GM06990 (cell line): ENCODE measurements around the gene NKAIN2.

Experiments used
- DNase-seq: peaks from one replicate; pipeline ENCODE4 v3.0.0-alpha.2; 2011; ENCODE audit not compliant: insufficient read length; ENCODE audit errors: extremely low read depth
- H3K27me3 ChIP-seq: replicated peaks from 2 replicates; pipeline ENCODE4 v1.6.0; 2011; ENCODE audit warnings: low read length; ENCODE audit not compliant: control insufficient read depth, insufficient read depth
- H3K36me3 ChIP-seq: 2 replicates; pipeline ENCODE4 v1.5.1; 2011; ENCODE audit warnings: low read length; ENCODE audit not compliant: control insufficient read depth, insufficient read depth
- H3K4me3 ChIP-seq: replicated peaks from 2 replicates; pipeline ENCODE4 v1.5.1; 2011; ENCODE audit warnings: low read depth, mild to moderate bottlenecking, control low read depth, low read length
- TF ChIP-seq, protein P1 (sequence below): IDR thresholded peaks from 2 replicates; pipeline ENCODE4 v1.5.1; 2011; ENCODE audit warnings: low read length, control low read depth, mild to moderate bottlenecking, inconsistent platforms; ENCODE audit not compliant: insufficient read depth, poor library complexity, severe bottlenecking

NKAIN2 gene

DNA sequence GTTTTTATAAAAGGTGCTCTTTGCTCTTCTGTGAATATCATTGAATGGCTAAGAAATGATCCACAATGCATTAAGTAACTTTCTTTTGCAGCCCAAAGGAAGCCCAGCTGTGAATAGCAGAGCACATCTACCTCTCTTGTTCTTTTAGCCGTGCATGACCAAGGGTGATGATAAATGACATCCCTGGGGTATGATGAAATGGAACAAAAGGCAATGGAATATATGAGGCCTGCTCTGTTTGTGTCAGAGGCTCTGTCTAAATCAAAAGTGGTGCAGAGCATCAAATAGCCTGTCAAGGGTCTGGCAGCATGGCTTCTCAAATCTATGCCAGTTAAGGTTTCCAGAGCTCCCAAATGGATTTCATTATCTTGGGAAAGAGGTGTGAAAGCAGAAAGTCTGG, 796.0 kb downstream of the NKAIN2 start:
- TF ChIP-seq, protein P1, sequence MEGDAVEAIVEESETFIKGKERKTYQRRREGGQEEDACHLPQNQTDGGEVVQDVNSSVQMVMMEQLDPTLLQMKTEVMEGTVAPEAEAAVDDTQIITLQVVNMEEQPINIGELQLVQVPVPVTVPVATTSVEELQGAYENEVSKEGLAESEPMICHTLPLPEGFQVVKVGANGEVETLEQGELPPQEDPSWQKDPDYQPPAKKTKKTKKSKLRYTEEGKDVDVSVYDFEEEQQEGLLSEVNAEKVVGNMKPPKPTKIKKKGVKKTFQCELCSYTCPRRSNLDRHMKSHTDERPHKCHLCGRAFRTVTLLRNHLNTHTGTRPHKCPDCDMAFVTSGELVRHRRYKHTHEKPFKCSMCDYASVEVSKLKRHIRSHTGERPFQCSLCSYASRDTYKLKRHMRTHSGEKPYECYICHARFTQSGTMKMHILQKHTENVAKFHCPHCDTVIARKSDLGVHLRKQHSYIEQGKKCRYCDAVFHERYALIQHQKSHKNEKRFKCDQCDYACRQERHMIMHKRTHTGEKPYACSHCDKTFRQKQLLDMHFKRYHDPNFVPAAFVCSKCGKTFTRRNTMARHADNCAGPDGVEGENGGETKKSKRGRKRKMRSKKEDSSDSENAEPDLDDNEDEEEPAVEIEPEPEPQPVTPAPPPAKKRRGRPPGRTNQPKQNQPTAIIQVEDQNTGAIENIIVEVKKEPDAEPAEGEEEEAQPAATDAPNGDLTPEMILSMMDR: no peak
- H3K4me3 ChIP-seq: no peak overlapping the region
- no peaks in the 10 kb centered on the region for H3K36me3 ChIP-seq
- no peaks in the 10 kb centered on the region for H3K27me3 ChIP-seq
- DNase-seq: no peak

DNA sequence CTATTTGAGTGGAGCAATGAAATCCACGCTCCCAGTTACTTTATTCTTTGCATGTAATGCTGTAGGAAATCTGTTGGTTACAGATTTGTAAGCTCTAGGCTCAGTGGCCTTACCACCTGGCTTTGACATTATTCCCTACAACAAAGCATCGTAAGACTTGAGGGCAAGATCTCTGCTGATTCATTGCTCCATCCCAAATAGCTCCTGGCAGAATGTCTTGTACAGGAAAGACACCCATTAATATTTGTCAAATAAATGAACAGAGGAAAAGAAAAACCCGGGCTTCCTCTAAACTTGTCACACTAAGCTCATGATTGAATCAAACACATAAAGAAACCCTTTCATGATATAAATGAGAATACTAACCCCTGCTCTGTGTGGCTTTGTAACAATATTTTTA, 801.1 kb downstream of the NKAIN2 start:
- Histone ChIP-seq H3K27me3 (no peaks in the 10 kb centered on the region), H3K36me3 (no peaks in the 10 kb centered on the region), H3K4me3 (no peak overlapping the region)
- no peak for DNase-seq
- TF ChIP-seq, protein P1: no peak

DNA sequence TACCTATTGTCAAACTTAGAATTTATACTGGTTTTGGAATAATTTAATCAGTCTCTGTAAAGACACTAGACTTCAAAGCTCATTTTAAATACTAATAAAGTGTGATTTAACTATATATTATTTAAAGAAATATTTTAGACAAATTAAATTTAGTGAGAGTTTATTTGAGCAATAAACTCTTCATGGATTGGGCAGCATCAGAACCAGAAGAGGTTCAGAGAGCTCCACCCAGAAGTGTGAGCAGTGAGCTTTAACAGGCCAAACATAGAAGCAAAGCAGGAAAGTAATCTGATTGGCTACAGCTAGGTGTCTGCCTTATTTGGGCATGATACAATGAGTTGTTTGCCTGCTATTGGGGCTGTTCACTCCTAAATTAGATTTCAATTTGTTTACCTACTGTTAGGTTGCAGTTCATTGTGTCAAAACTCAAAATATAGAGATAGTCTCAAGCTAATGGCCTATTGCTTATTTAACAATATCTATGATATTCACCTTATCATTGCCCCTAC, 803.5 kb downstream of the NKAIN2 start:
- DNase-seq: no peak
- H3K36me3 ChIP-seq: no peaks in the 10 kb centered on the region
- TF ChIP-seq, protein P1: no peak
- no peak overlapping the region for H3K4me3 ChIP-seq
- no peaks in the 10 kb centered on the region for H3K27me3 ChIP-seq

DNA sequence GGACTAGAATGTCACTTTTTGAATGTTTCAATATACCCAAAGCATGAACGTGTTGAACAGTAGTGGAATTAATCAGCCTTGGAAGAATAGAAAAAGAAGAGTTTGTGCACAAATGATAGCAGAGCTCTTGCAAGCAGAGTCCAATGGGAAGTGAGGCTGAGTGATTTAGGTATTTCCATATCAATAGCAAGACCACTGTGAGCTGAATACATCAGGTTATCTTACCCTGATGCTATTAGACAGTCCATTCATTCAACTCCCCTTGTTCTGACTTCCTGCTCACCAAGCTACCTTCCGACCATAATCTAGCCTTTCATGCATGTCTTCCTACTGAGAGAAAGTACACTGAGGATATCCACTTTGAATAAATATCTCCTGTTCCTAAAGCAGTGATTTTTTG, 809.4 kb downstream of the NKAIN2 start:
- Histone ChIP-seq H3K27me3 (no peaks in the 10 kb centered on the region), H3K36me3 (no peaks in the 10 kb centered on the region), H3K4me3 (no peak overlapping the region)
- no peak for DNase-seq
- TF ChIP-seq, protein P1: no peak

DNA sequence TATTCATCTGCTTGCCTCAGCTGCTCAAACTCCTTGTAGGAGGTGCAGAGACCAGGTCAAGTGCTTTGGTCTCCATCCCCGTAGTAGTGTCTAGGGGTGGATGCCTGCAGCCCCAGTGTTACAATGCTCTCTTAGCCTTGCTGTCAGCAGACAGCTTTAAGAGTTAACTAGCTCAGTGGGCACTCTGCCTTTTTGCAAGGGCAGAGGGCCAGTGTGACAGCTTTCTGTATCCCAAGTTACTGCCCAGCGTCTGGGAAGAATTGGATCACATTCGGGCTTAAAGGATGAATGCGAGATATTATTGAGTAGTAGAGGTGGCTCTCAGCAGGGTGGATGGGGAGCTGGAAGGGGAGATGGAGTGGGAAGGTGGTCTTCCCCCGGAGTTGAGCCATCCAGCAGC, 818.7 kb downstream of the NKAIN2 start:
- Histone ChIP-seq H3K36me3 (no peaks in the 10 kb centered on the region), H3K4me3 (no peak overlapping the region), H3K27me3 (no peaks in the 10 kb centered on the region)
- no peak for DNase-seq
- TF ChIP-seq, protein P1: no peak

DNA sequence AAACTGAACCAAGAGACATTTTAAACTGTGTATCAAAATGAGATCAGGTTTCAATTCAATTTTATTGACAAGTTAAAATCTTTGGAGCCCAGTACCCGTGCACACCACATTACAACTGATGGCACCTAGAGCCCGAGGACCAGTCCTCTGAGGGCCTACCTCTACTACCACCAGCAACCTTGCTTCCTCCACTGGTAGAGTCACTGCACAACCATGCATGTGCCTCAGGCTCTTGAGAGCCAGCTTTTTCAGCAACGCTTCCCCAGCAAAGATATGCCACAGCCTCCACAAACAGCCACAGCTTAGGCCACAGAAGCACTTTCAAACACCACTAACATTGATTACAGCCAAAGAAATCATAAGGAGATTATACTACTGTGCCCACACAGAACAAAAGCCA, 830.0 kb downstream of the NKAIN2 start:
- H3K36me3 ChIP-seq: no peaks in the 10 kb centered on the region
- H3K4me3 ChIP-seq: no peak overlapping the region
- DNase-seq: no peak
- H3K27me3 ChIP-seq: no peaks in the 10 kb centered on the region
- TF ChIP-seq, protein P1: no peak
